Neural crest cell (in vitro differentiated cells): ENCODE measurements around the gene MAML3. TPM values are rescaled to one million over a fixed set of nuclear protein-coding genes. Genes with fewer than 3 reads are reported as not detected.

Experiments
- DNase-seq: peaks from one replicate; pipeline ENCODE4 v3.0.0; 2021; ENCODE audit warnings: low read depth, mixed read lengths, low spot score
- H3K27ac Mint-ChIP-seq: one replicate; pipeline ENCODE4 v1.8.0; 2021; ENCODE audit warnings: mild to moderate bottlenecking, mixed read lengths; ENCODE audit not compliant: unreplicated experiment
- H3K27me3 Mint-ChIP-seq: 2 replicates; pipeline ENCODE4 v1.8.0; 2021; ENCODE audit warnings: low read depth, mild to moderate bottlenecking, mixed read lengths
- H3K36me3 Mint-ChIP-seq: 2 replicates; pipeline ENCODE4 v1.8.0; 2021; ENCODE audit warnings: low read depth, mild to moderate bottlenecking, mixed read lengths
- H3K4me1 Mint-ChIP-seq: 2 replicates; pipeline ENCODE4 v1.8.0; 2021; ENCODE audit warnings: mixed read lengths
- H3K4me3 Mint-ChIP-seq: one replicate; pipeline ENCODE4 v1.8.0; 2021; ENCODE audit warnings: mild to moderate bottlenecking, mixed read lengths
- H3K9me3 Mint-ChIP-seq: 2 replicates; pipeline ENCODE4 v1.8.0; 2021; ENCODE audit warnings: mixed read lengths
- total RNA-seq: library from RNA; stranded (reverse); gene quantifications from 2 replicates; pipeline ENCODE4 v1.2.1, GENCODE V29; 2021
- TF ChIP-seq, protein P1 (sequence below): fragments of 200-600 bp; sonication (generic); conservative IDR thresholded peaks from 2 replicates; pipeline ENCODE4 v1.5.0; 2021; ENCODE audit warnings: antibody characterized with exemption, mild to moderate bottlenecking

Gene MAML3
- total RNA-seq, 1 donor from 2014 or later = 21.8 TPM

DNA sequence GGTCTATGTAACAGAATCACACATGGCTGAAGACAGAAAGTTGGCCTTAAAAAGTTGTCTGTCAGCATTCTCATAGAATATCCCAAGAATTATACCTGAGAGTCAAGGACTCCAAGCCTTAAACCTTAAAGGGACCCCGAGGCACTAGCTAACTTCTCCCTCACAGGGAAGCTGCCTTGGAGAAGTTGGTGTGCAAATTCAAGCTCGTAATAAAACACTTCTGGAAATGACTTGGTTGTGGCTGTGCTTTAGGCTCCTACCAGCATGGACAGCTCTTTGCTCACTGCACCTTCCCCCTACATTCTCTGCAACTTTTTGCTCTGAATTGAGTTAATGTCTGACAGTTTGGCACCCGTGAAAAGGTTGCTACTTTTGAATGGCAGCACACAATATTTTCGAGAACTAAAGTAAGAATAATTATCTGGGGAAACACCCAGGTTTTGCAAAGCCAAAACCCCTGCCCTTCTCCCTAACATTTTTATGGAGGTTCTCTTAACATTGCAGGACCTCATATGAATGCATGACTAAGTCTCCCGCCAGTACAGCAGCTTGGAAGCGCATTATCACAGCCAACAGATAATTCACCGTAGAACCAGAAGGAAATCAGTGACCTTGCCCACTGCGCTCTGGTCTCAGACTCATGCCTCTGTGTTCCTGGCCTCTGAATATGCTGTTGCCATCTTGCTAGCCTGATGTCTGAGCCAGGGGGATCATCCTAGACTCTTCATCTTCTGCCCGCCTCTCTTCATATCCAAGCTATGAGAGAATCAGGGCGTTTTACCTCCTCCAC lies 397.4 kb downstream of the MAML3 start:
- Mint-ChIP-seq H3K27ac (peak overlapping the region; percentile 13), H3K9me3 (peaks cover 4% of the 10 kb centered on the region), H3K27me3 (no peaks in the 10 kb centered on the region), H3K36me3 (peaks cover 3% of the 10 kb centered on the region), H3K4me3 (no peak overlapping the region), H3K4me1 (peaks cover 19% of the 10 kb centered on the region)
- DNase-seq = no peak
- TF ChIP-seq, protein P1, sequence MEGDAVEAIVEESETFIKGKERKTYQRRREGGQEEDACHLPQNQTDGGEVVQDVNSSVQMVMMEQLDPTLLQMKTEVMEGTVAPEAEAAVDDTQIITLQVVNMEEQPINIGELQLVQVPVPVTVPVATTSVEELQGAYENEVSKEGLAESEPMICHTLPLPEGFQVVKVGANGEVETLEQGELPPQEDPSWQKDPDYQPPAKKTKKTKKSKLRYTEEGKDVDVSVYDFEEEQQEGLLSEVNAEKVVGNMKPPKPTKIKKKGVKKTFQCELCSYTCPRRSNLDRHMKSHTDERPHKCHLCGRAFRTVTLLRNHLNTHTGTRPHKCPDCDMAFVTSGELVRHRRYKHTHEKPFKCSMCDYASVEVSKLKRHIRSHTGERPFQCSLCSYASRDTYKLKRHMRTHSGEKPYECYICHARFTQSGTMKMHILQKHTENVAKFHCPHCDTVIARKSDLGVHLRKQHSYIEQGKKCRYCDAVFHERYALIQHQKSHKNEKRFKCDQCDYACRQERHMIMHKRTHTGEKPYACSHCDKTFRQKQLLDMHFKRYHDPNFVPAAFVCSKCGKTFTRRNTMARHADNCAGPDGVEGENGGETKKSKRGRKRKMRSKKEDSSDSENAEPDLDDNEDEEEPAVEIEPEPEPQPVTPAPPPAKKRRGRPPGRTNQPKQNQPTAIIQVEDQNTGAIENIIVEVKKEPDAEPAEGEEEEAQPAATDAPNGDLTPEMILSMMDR = no peak

DNA sequence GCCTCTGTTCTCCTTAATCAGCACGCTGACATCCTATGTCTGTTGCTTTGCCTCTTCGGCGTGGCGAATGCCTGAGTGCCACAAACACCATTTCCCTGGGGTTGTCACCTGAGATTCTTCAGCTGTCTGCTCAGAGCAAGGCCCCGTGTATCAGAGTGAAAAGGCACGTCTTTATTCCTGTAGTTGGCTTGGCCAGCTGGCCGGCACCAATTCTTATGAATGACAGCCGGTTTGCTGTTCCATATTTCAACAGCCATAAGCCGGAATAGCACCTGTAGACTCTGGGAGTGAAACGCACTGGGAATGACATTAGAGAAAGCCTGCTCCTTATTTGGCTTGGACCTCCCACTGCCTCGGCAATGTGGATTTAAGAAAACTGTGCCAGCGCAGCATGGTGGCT lies 399.0 kb downstream of the MAML3 start:
- peaks cover 3% of the 10 kb centered on the region for H3K36me3 Mint-ChIP-seq
- H3K27me3 Mint-ChIP-seq = no peaks in the 10 kb centered on the region
- H3K27ac Mint-ChIP-seq = no peak overlapping the region
- peaks cover 22% of the 10 kb centered on the region for H3K4me1 Mint-ChIP-seq
- TF ChIP-seq, protein P1 = no peak
- H3K4me3 Mint-ChIP-seq = no peak overlapping the region
- peaks cover 4% of the 10 kb centered on the region for H3K9me3 Mint-ChIP-seq
- DNase-seq = no peak

DNA sequence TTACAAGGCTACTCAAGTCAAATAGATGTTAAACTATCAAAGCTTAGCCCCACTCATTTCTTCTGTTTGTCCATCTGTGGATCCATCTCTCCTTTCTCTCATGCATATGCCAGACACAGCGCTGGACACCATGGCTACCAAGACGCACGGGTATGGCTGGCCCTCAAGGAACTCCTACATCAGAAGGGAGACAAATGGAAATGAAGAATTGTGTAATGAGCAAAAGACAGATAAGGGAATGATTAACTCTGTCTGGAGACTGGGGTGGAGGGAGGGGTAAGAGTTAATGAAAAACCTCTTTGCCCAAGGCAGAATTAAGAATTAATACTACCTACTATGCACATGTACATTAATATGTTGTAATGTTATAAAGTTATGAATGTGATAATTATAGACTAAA lies 400.3 kb downstream of the MAML3 start:
- peaks cover 32% of the 10 kb centered on the region for H3K4me1 Mint-ChIP-seq
- peaks cover 3% of the 10 kb centered on the region for H3K36me3 Mint-ChIP-seq
- peaks cover 4% of the 10 kb centered on the region for H3K9me3 Mint-ChIP-seq
- TF ChIP-seq, protein P1 = no peak
- no peak overlapping the region for H3K4me3 Mint-ChIP-seq
- DNase-seq = no peak
- no peak overlapping the region for H3K27ac Mint-ChIP-seq
- H3K27me3 Mint-ChIP-seq = no peaks in the 10 kb centered on the region

DNA sequence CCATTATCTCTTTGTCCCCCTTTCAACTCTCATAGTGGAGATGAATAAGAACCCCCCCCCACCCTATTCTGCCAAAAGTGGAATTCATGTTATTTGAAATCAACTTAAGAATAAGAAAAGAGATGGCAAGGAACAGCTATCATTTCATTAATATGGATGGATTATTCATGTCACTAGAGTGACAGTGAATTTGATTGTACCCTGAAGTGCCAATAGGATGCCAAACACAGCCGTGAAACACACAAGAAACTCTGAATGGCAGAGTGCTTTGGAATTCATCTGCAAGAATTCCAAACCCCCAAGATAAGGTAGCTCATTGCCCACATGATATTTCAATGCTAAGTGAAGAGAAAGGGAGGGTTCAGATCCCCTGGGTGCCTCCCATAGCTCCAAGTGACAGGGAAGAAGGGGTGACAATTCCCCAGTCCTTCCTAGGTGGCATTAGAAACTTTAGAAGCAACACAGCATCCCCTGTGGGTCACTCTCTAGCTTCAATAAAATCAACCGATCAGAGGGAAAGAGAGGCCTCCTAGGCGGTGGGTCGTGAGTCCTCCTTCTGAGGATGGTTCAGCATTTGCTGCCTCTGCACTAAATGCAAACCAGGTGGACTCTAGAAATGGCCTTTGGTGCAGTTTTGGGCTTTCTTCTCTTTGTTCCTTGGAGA lies 404.0 kb downstream of the MAML3 start:
- peaks cover 54% of the 10 kb centered on the region for H3K4me1 Mint-ChIP-seq
- peaks cover under 1% of the 10 kb centered on the region for H3K36me3 Mint-ChIP-seq
- no peaks in the 10 kb centered on the region for H3K9me3 Mint-ChIP-seq
- H3K27me3 Mint-ChIP-seq = no peaks in the 10 kb centered on the region
- H3K4me3 Mint-ChIP-seq = no peak overlapping the region
- peak overlapping the region; percentile 73 for H3K27ac Mint-ChIP-seq
- TF ChIP-seq, protein P1 = no peak
- no peak for DNase-seq

DNA sequence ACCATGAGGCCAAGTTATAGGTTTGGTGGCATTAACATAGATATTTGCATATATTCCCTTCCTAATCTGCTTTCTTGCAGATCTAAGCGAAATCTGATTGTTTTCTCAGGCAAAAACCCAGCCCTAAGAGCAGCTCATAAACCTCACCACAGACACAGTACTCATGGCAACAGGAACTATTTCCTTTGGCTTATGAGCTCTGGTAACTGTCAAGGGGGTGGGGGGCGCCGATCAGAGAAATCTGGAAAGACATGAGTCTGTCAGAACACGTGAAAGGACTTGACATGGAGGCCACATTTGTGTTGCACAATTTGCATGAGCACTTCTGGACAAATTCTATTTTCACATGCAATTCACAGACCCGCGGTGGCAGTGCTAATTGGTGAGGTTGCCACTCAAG lies 404.6 kb downstream of the MAML3 start:
- Mint-ChIP-seq H3K27me3 (no peaks in the 10 kb centered on the region), H3K27ac (no peak overlapping the region), H3K36me3 (peaks cover 3% of the 10 kb centered on the region), H3K4me3 (no peak overlapping the region), H3K4me1 (peaks cover 60% of the 10 kb centered on the region), H3K9me3 (no peaks in the 10 kb centered on the region)
- TF ChIP-seq, protein P1 = no peak
- no peak for DNase-seq
